WTC11 (cell line): ENCODE data around the gene TRIP13. TPM values are rescaled to one million over a fixed set of nuclear protein-coding genes. Genes with fewer than 3 reads are reported as not detected.
A peak's percentile ranks its signal among the peaks of the same experiment; 100 is the strongest.

Experiments
- ATAC-seq: fragments of 200-7000 bp; cut with Tn5 transposase; 2 replicates; pipeline ENCODE4 v1.10.0; 2021; ENCODE audit warnings: mild to moderate bottlenecking, moderate library complexity
- CTCF ChIA-PET: fragments of 300-600 bp; sonication (Branson Sonifier 250); formaldehyde crosslinking; loops from one replicate; lab custom pipeline; 2021; ENCODE audit warnings: antibody characterized with exemption; lab: Charles Lee
- POLR2A ChIA-PET: fragments of 350-600 bp; sonication (Branson Sonifier 250); formaldehyde crosslinking; loops from one replicate; lab custom pipeline; 2021; ENCODE audit warnings: antibody characterized with exemption; lab: Charles Lee
- DNase-seq: peaks from one replicate; pipeline ENCODE4 v3.0.0; 2021; ENCODE audit warnings: low spot score
- H3K27ac Mint-ChIP-seq: 2 replicates; pipeline ENCODE4 v1.8.0; 2021; ENCODE audit warnings: mixed read lengths
- H3K27me3 Mint-ChIP-seq: 2 replicates; pipeline ENCODE4 v1.8.0; 2021; ENCODE audit warnings: low read depth, mild to moderate bottlenecking, moderate library complexity, mixed read lengths
- H3K36me3 Mint-ChIP-seq: 2 replicates; pipeline ENCODE4 v1.8.0; 2021; ENCODE audit warnings: mixed read lengths
- H3K4me1 Mint-ChIP-seq: 2 replicates; pipeline ENCODE4 v1.8.0; 2022; ENCODE audit warnings: mixed read lengths
- H3K4me3 Mint-ChIP-seq: 2 replicates; pipeline ENCODE4 v1.8.0; 2021; ENCODE audit warnings: mild to moderate bottlenecking, moderate library complexity, mixed read lengths
- H3K9me3 Mint-ChIP-seq: 2 replicates; pipeline ENCODE4 v1.8.0; 2021; ENCODE audit warnings: mixed read lengths
- ELF4 ChIP-seq: sonication (generic); formaldehyde crosslinking; IDR thresholded peaks from 2 replicates; pipeline ENCODE4 v1.8.1; 2022; ENCODE audit warnings: low read depth, mild to moderate bottlenecking, moderate library complexity, missing genetic modification reagents
- EMX1 ChIP-seq: fragments of 250-450 bp; sonication (Bioruptor Pico); IDR thresholded peaks from 2 replicates; pipeline ENCODE4 v1.8.0; 2021; ENCODE audit warnings: mild to moderate bottlenecking
- FOXP1 ChIP-seq: sonication (generic); formaldehyde crosslinking; IDR thresholded peaks from 2 replicates; pipeline ENCODE4 v1.8.0; 2022; ENCODE audit warnings: missing genetic modification reagents, mild to moderate bottlenecking, moderate library complexity, borderline replicate concordance
- GRHL2 ChIP-seq: fragments of 250-450 bp; sonication (Bioruptor Pico); IDR thresholded peaks from 2 replicates; pipeline ENCODE4 v1.8.0; 2022; ENCODE audit warnings: mild to moderate bottlenecking, moderate library complexity; ENCODE audit not compliant: insufficient replicate concordance, severe bottlenecking
- GTF2I ChIP-seq: fragments of 250-450 bp; sonication (Bioruptor Pico); conservative IDR thresholded peaks from 2 replicates; pipeline ENCODE4 v1.4.0; 2021; ENCODE audit warnings: mild to moderate bottlenecking
- IRF2 ChIP-seq: sonication (generic); formaldehyde crosslinking; IDR thresholded peaks from 2 replicates; pipeline ENCODE4 v1.8.0; 2022; ENCODE audit warnings: low read depth, missing genetic modification reagents, borderline replicate concordance
- NFE2L1 ChIP-seq: sonication (generic); formaldehyde crosslinking; IDR thresholded peaks from 2 replicates; pipeline ENCODE4 v1.8.1; 2023; ENCODE audit warnings: missing genetic modification reagents
- NR3C1 ChIP-seq: sonication (generic); formaldehyde crosslinking; conservative IDR thresholded peaks from 2 replicates; pipeline ENCODE4 v1.8.1; 2023; ENCODE audit warnings: low read depth, mild to moderate bottlenecking, missing genetic modification reagents
- RELA ChIP-seq: sonication (generic); formaldehyde crosslinking; IDR thresholded peaks from 2 replicates; pipeline ENCODE4 v1.8.1; 2022; ENCODE audit warnings: missing genetic modification reagents, mild to moderate bottlenecking, borderline replicate concordance
- ZNF219 ChIP-seq: sonication (generic); formaldehyde crosslinking; IDR thresholded peaks from 2 replicates; pipeline ENCODE4 v1.8.0; 2023; ENCODE audit warnings: missing genetic modification reagents, mild to moderate bottlenecking, borderline replicate concordance
- ZNF232 ChIP-seq: sonication (generic); formaldehyde crosslinking; IDR thresholded peaks from 2 replicates; pipeline ENCODE4 v1.8.0; 2022; ENCODE audit warnings: mild to moderate bottlenecking, missing genetic modification reagents
- ZNF263 ChIP-seq: sonication (generic); formaldehyde crosslinking; IDR thresholded peaks from 2 replicates; pipeline ENCODE4 v1.8.1; 2022; ENCODE audit warnings: low read depth, mild to moderate bottlenecking, moderate library complexity, missing genetic modification reagents
- ZNF416 ChIP-seq: fragments of 250-450 bp; sonication (Bioruptor Pico); IDR thresholded peaks from 2 replicates; pipeline ENCODE4 v1.9.0; 2021; ENCODE audit warnings: mild to moderate bottlenecking, inconsistent platforms
- total RNA-seq: library from RNA; stranded (reverse); gene quantifications from 3 replicates; pipeline ENCODE4 v1.2.3, GENCODE V29; 2021
- TF ChIP-seq, protein P1 (sequence below): sonication (generic); formaldehyde crosslinking; IDR thresholded peaks from 2 replicates; pipeline ENCODE4 v1.8.1; 2022; ENCODE audit warnings: missing genetic modification reagents, borderline replicate concordance
- TF ChIP-seq, protein P2 (sequence below): sonication (generic); formaldehyde crosslinking; IDR thresholded peaks from 2 replicates; pipeline ENCODE4 v1.8.0; 2023; ENCODE audit warnings: missing genetic modification reagents, mild to moderate bottlenecking, borderline replicate concordance
- TF ChIP-seq, protein P3 (sequence below): sonication (generic); formaldehyde crosslinking; IDR thresholded peaks from 2 replicates; pipeline ENCODE4 v1.8.1; 2023; ENCODE audit warnings: mild to moderate bottlenecking, moderate library complexity, missing genetic modification reagents
- TF ChIP-seq, protein P4 (sequence below): sonication (generic); formaldehyde crosslinking; IDR thresholded peaks from 2 replicates; pipeline ENCODE4 v1.8.0; 2022; ENCODE audit warnings: mild to moderate bottlenecking, missing genetic modification reagents
- TF ChIP-seq, protein P5 (sequence below): fragments of 250-450 bp; sonication (Bioruptor Pico); IDR thresholded peaks from 2 replicates; pipeline ENCODE4 v1.9.0; 2021; ENCODE audit warnings: moderate library complexity, mild to moderate bottlenecking, inconsistent platforms, borderline replicate concordance
- TF ChIP-seq, protein P6 (sequence below): sonication (generic); formaldehyde crosslinking; conservative IDR thresholded peaks from 2 replicates; pipeline ENCODE4 v1.8.1; 2023; ENCODE audit warnings: mild to moderate bottlenecking, low read depth, missing genetic modification reagents, moderate library complexity
- TF ChIP-seq, protein P7 (sequence below): fragments of 200-600 bp; IDR thresholded peaks from 2 replicates; pipeline ENCODE4 v1.8.0; 2022; ENCODE audit warnings: antibody characterized with exemption

Gene TRIP13
- total RNA-seq, 1 experiment from 2014 or later = 33.7 TPM

DNA sequence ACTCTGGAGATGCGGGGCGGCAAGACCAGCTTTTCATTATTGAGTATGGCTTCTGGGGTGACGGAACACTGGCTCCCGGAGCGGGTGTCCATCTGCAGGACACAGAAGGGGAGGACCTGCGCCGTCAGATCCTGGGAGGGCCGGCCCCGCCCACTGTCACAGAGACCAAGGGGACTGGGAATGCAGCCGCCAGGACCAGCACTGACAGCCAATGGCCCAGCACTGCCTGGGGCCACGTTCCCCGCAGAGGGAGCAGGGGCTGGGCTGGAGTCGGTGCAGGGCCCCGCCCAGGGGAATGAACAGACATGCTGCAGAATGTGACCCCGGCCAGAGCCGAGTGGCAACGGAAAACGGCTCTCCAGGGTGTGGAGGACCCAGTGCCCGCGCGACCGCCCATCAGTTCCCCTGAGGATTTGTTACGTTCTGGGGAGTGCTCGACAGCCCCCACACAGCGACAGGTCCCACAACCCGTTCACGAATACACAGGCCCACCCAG is 42.1 kb upstream of the TRIP13 start, which contains the start of gene ZDHHC11:
Gene ZDHHC11, minus strand, starts transcription at position 476 of the 496 bp plus-strand sequence. Its CDS starts 384 bp downstream, at position 92.
- POLR2A ChIA-PET = no interaction called here
- DNase-seq = peak; percentile 28
- Mint-ChIP-seq H3K27ac (no peak within 1 kb of the TSS), H3K4me3 (no peak within 1 kb of the TSS), H3K4me1 (no peaks in the 10 kb centered on the region), H3K9me3 (no peaks in the 10 kb centered on the region), H3K36me3 (no peaks in the 10 kb centered on the region), H3K27me3 (no peaks in the 10 kb centered on the region; the same call in 1 of the 2 replicates)
- TF ChIP-seq GRHL2 (CRISPR knock-in tag) = no peak
- no peak for TF ChIP-seq ZNF232 (CRISPR knock-in tag)
- TF ChIP-seq, protein P1, sequence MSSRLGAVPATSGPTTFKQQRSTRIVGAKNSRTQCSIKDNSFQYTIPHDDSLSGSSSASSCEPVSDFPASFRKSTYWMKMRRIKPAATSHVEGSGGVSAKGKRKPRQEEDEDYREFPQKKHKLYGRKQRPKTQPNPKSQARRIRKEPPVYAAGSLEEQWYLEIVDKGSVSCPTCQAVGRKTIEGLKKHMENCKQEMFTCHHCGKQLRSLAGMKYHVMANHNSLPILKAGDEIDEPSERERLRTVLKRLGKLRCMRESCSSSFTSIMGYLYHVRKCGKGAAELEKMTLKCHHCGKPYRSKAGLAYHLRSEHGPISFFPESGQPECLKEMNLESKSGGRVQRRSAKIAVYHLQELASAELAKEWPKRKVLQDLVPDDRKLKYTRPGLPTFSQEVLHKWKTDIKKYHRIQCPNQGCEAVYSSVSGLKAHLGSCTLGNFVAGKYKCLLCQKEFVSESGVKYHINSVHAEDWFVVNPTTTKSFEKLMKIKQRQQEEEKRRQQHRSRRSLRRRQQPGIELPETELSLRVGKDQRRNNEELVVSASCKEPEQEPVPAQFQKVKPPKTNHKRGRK (CRISPR knock-in tag) = no peak
- no peak for TF ChIP-seq NR3C1 (CRISPR knock-in tag)
- no peak for TF ChIP-seq NFE2L1 (CRISPR knock-in tag)
- TF ChIP-seq, protein P2, sequence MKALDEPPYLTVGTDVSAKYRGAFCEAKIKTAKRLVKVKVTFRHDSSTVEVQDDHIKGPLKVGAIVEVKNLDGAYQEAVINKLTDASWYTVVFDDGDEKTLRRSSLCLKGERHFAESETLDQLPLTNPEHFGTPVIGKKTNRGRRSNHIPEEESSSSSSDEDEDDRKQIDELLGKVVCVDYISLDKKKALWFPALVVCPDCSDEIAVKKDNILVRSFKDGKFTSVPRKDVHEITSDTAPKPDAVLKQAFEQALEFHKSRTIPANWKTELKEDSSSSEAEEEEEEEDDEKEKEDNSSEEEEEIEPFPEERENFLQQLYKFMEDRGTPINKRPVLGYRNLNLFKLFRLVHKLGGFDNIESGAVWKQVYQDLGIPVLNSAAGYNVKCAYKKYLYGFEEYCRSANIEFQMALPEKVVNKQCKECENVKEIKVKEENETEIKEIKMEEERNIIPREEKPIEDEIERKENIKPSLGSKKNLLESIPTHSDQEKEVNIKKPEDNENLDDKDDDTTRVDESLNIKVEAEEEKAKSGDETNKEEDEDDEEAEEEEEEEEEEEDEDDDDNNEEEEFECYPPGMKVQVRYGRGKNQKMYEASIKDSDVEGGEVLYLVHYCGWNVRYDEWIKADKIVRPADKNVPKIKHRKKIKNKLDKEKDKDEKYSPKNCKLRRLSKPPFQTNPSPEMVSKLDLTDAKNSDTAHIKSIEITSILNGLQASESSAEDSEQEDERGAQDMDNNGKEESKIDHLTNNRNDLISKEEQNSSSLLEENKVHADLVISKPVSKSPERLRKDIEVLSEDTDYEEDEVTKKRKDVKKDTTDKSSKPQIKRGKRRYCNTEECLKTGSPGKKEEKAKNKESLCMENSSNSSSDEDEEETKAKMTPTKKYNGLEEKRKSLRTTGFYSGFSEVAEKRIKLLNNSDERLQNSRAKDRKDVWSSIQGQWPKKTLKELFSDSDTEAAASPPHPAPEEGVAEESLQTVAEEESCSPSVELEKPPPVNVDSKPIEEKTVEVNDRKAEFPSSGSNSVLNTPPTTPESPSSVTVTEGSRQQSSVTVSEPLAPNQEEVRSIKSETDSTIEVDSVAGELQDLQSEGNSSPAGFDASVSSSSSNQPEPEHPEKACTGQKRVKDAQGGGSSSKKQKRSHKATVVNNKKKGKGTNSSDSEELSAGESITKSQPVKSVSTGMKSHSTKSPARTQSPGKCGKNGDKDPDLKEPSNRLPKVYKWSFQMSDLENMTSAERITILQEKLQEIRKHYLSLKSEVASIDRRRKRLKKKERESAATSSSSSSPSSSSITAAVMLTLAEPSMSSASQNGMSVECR (CRISPR knock-in tag) = no peak
- TF ChIP-seq, protein P3, sequence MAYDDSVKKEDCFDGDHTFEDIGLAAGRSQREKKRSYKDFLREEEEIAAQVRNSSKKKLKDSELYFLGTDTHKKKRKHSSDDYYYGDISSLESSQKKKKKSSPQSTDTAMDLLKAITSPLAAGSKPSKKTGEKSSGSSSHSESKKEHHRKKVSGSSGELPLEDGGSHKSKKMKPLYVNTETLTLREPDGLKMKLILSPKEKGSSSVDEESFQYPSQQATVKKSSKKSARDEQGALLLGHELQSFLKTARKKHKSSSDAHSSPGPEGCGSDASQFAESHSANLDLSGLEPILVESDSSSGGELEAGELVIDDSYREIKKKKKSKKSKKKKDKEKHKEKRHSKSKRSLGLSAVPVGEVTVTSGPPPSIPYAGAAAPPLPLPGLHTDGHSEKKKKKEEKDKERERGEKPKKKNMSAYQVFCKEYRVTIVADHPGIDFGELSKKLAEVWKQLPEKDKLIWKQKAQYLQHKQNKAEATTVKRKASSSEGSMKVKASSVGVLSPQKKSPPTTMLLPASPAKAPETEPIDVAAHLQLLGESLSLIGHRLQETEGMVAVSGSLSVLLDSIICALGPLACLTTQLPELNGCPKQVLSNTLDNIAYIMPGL (CRISPR knock-in tag) = no peak
- TF ChIP-seq FOXP1 (CRISPR knock-in tag) = no peak
- TF ChIP-seq IRF2 (CRISPR knock-in tag) = no peak
- TF ChIP-seq ZNF263 (CRISPR knock-in tag) = no peak
- no peak for TF ChIP-seq RELA (CRISPR knock-in tag)
- TF ChIP-seq, protein P4, sequence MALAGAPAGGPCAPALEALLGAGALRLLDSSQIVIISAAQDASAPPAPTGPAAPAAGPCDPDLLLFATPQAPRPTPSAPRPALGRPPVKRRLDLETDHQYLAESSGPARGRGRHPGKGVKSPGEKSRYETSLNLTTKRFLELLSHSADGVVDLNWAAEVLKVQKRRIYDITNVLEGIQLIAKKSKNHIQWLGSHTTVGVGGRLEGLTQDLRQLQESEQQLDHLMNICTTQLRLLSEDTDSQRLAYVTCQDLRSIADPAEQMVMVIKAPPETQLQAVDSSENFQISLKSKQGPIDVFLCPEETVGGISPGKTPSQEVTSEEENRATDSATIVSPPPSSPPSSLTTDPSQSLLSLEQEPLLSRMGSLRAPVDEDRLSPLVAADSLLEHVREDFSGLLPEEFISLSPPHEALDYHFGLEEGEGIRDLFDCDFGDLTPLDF = no peak
- peak; percentile 40 for ATAC-seq
- CTCF ChIA-PET = no interaction called here

DNA sequence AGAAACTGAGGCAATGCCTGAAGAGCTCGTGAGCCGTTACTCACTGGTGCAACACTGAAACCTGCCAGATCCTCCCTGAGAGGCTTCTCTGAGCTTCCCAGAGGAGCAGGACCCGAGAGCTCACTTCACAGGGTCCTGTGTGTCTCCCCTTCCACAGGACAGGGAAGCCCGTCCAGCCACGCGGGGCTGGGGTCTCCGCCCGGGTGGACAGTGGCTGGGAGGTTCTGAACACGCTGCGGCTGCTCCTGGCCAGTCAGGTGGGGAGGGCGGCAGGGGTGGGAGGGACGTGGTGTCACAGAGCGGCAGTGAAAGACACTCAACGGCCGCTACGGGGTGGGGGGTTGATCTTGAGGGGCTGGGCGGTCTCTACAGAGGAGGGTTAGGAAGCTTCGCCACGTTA is 41.6 kb upstream of the TRIP13 start:
- ChIA-PET CTCF (no interaction called here), POLR2A (no interaction called here)
- no peaks in the 10 kb centered on the region; the same call in 1 of the 2 replicates for H3K27me3 Mint-ChIP-seq
- H3K27ac Mint-ChIP-seq = no peak overlapping the region
- no peaks in the 10 kb centered on the region for H3K9me3 Mint-ChIP-seq
- H3K4me3 Mint-ChIP-seq = no peak overlapping the region
- ATAC-seq (no peak), DNase-seq (peak; percentile 9)
- H3K4me1 Mint-ChIP-seq = no peaks in the 10 kb centered on the region
- H3K36me3 Mint-ChIP-seq = no peaks in the 10 kb centered on the region
- TF ChIP-seq ZNF219 (CRISPR knock-in tag) (no peak), EMX1 (CRISPR knock-in tag) (no peak), ZNF416 (no peak), GTF2I (CRISPR knock-in tag) (no peak), ELF4 (no peak)
- TF ChIP-seq, protein P5, sequence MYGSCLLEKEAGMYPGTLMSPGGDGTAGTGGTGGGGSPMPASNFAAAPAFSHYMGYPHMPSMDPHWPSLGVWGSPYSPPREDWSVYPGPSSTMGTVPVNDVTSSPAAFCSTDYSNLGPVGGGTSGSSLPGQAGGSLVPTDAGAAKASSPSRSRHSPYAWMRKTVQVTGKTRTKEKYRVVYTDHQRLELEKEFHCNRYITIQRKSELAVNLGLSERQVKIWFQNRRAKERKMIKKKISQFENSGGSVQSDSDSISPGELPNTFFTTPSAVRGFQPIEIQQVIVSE (CRISPR knock-in tag) = no peak
- TF ChIP-seq, protein P6, sequence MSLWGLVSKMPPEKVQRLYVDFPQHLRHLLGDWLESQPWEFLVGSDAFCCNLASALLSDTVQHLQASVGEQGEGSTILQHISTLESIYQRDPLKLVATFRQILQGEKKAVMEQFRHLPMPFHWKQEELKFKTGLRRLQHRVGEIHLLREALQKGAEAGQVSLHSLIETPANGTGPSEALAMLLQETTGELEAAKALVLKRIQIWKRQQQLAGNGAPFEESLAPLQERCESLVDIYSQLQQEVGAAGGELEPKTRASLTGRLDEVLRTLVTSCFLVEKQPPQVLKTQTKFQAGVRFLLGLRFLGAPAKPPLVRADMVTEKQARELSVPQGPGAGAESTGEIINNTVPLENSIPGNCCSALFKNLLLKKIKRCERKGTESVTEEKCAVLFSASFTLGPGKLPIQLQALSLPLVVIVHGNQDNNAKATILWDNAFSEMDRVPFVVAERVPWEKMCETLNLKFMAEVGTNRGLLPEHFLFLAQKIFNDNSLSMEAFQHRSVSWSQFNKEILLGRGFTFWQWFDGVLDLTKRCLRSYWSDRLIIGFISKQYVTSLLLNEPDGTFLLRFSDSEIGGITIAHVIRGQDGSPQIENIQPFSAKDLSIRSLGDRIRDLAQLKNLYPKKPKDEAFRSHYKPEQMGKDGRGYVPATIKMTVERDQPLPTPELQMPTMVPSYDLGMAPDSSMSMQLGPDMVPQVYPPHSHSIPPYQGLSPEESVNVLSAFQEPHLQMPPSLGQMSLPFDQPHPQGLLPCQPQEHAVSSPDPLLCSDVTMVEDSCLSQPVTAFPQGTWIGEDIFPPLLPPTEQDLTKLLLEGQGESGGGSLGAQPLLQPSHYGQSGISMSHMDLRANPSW (CRISPR knock-in tag) = no peak
- TF ChIP-seq, protein P7, sequence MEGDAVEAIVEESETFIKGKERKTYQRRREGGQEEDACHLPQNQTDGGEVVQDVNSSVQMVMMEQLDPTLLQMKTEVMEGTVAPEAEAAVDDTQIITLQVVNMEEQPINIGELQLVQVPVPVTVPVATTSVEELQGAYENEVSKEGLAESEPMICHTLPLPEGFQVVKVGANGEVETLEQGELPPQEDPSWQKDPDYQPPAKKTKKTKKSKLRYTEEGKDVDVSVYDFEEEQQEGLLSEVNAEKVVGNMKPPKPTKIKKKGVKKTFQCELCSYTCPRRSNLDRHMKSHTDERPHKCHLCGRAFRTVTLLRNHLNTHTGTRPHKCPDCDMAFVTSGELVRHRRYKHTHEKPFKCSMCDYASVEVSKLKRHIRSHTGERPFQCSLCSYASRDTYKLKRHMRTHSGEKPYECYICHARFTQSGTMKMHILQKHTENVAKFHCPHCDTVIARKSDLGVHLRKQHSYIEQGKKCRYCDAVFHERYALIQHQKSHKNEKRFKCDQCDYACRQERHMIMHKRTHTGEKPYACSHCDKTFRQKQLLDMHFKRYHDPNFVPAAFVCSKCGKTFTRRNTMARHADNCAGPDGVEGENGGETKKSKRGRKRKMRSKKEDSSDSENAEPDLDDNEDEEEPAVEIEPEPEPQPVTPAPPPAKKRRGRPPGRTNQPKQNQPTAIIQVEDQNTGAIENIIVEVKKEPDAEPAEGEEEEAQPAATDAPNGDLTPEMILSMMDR = no peak
